Stimulated activated CD8-positive, alpha-beta memory T cell treated with anti-CD3 and anti-CD28 coated beads, Interleukin-7, amount 100 ng/mL, for 48 hours (primary cell): Measurements from ENCODE around the gene ORAI3.
"Not testable (repeated sequence)": the region's sequence is repeated elsewhere in the genome, so short reads cannot be mapped to it uniquely, and the experiment has no call there.

Experiments
- DNase-seq, 2 donors: peaks; one replicate each; pipeline ENCODE4 v3.0.0-alpha.2; 2020; ENCODE audit warnings: low read depth in 1 of 2; ENCODE audit errors: extremely low read depth in 1 of 2

ORAI3 gene

GRCh38 chr16:30923554-30924075, 25.3 kb upstream of the ORAI3 start, which contains the start of gene FBXL19:
FBXL19 (plus strand) TSS chr16:30923572; CDS start chr16:30925755, 2,183 bp downstream.
- DNase-seq: no peak

- no peak for DNase-seq
Measured at GRCh38 chr16:30924076-30924912, 24.6 kb upstream of the ORAI3 start.

GRCh38 chr16:30924913-30925631, 23.8 kb upstream of the ORAI3 start:
- DNase-seq: no peak

- DNase-seq: no peak
Measured at GRCh38 chr16:30925632-30925987, 23.3 kb upstream of the ORAI3 start.

GRCh38 chr16:30925995-30926811, 22.7 kb upstream of the ORAI3 start:
- no peak for DNase-seq

- DNase-seq: no peak
Measured at GRCh38 chr16:30926937-30927788, 21.7 kb upstream of the ORAI3 start.

GRCh38 chr16:30927789-30928378, 21.0 kb upstream of the ORAI3 start:
- no peak for DNase-seq

GRCh38 chr16:30928390-30928789, 20.5 kb upstream of the ORAI3 start:
- DNase-seq: no peak

- no peak for DNase-seq
Measured at GRCh38 chr16:30929167-30929566, 19.7 kb upstream of the ORAI3 start.

- DNase-seq: no peak
Measured at GRCh38 chr16:30930160-30930571, 18.7 kb upstream of the ORAI3 start.

GRCh38 chr16:30931068-30931650, 17.7 kb upstream of the ORAI3 start:
- no peak for DNase-seq

- DNase-seq: no peak
Measured at GRCh38 chr16:30934827-30935557, 13.9 kb upstream of the ORAI3 start.

GRCh38 chr16:30937692-30938091, 11.2 kb upstream of the ORAI3 start:
- no peak for DNase-seq

- DNase-seq: not testable (repeated sequence)
Measured at GRCh38 chr16:30939571-30939970, 9.3 kb upstream of the ORAI3 start.

- peak; percentile 50 to 57 for DNase-seq
Measured at GRCh38 chr16:30941600-30942425, 7.1 kb upstream of the ORAI3 start.

GRCh38 chr16:30942426-30942806, 6.5 kb upstream of the ORAI3 start:
- DNase-seq: no peak

- no peak for DNase-seq
Measured at GRCh38 chr16:30944352-30944751, 4.5 kb upstream of the ORAI3 start.
